DOHH2 (cell line): Measurements from ENCODE around the gene RNASEH2A.

Experiments used
- H3F3A ChIP-seq: fragments of 200-600 bp; sonication (generic), shearing (Covaris generic); 2 replicates; pipeline ENCODE4 v1.6.0; 2016; ENCODE audit warnings: antibody characterized with exemption, mild to moderate bottlenecking; ENCODE audit not compliant: control insufficient read depth, insufficient read depth
- H3K27ac ChIP-seq: fragments of 200-600 bp; sonication (generic); 2 replicates; pipeline ENCODE4 v1.5.1; 2014; ENCODE audit warnings: low read depth, mild to moderate bottlenecking, low read length, moderate library complexity
- H3K27me3 ChIP-seq: fragments of 200-600 bp; sonication (generic); 2 replicates; pipeline ENCODE4 v1.6.1; 2014; ENCODE audit warnings: mild to moderate bottlenecking, low read length, mixed read lengths; ENCODE audit not compliant: control insufficient read depth
- H3K36me3 ChIP-seq: fragments of 200-600 bp; sonication (generic); 2 replicates; pipeline ENCODE4 v1.6.1; 2014; ENCODE audit warnings: mild to moderate bottlenecking, low read length, moderate library complexity, mixed read lengths; ENCODE audit not compliant: control insufficient read depth
- H3K4me1 ChIP-seq: fragments of 200-600 bp; sonication (generic); 2 replicates; pipeline ENCODE4 v1.6.1; 2014; ENCODE audit warnings: mild to moderate bottlenecking, low read length, mixed read lengths; ENCODE audit not compliant: control insufficient read depth
- H3K4me2 ChIP-seq: fragments of 200-600 bp; sonication (generic); 2 replicates; pipeline ENCODE4 v1.6.0; 2014; ENCODE audit warnings: mild to moderate bottlenecking, low read length, moderate library complexity
- H3K4me3 ChIP-seq: fragments of 200-600 bp; sonication (generic); 2 replicates; pipeline ENCODE4 v1.5.1; 2014; ENCODE audit warnings: mild to moderate bottlenecking, low read length, mixed read lengths
- H3K79me2 ChIP-seq: fragments of 200-600 bp; sonication (generic); 2 replicates; pipeline ENCODE4 v1.6.1; 2014; ENCODE audit warnings: mild to moderate bottlenecking, low read length, mixed read lengths; ENCODE audit not compliant: control insufficient read depth
- H3K9me2 ChIP-seq: fragments of 200-600 bp; sonication (generic); replicated peaks from 2 replicates; pipeline ENCODE4 v1.6.1; 2014; ENCODE audit warnings: mild to moderate bottlenecking, low read length, mixed read lengths; ENCODE audit not compliant: control insufficient read depth
- H3K9me3 ChIP-seq: fragments of 200-600 bp; sonication (generic); 2 replicates; pipeline ENCODE4 v1.6.1; 2014; ENCODE audit warnings: antibody characterized with exemption, low read length, mixed read lengths; ENCODE audit not compliant: control insufficient read depth, insufficient read depth
- H4K20me1 ChIP-seq: fragments of 200-600 bp; sonication (generic); 2 replicates; pipeline ENCODE4 v1.6.0; 2014; ENCODE audit warnings: low read depth, mild to moderate bottlenecking, antibody characterized with exemption, low read length, moderate library complexity; ENCODE audit not compliant: control insufficient read depth, insufficient read depth
- CTCF ChIP-seq: fragments of 200-600 bp; sonication (generic); IDR thresholded peaks from one replicate; pipeline ENCODE4 v1.5.1; 2014; ENCODE audit warnings: antibody characterized with exemption, mild to moderate bottlenecking, low read depth, low read length; ENCODE audit not compliant: poor library complexity, severe bottlenecking
- EZH2phosphoT487 ChIP-seq: fragments of 200-600 bp; sonication (generic); IDR thresholded peaks from 2 replicates; pipeline ENCODE4 v1.6.1; 2017; ENCODE audit warnings: borderline replicate concordance, mild to moderate bottlenecking, antibody characterized with exemption, low read length, moderate library complexity, mixed read lengths

The RNASEH2A gene

GRCh38 chr19:12793290-12794195, 12.8 kb upstream of the RNASEH2A start:
- H4K20me1 ChIP-seq, result no peaks in the 10 kb centered on the region
- no peaks in the 10 kb centered on the region for H3K9me2 ChIP-seq
- H3K79me2 ChIP-seq, result peaks cover 29% of the 10 kb centered on the region
- no peaks in the 10 kb centered on the region for H3K9me3 ChIP-seq
- H3K4me2 ChIP-seq, result peak overlapping the region; percentile 93
- TF ChIP-seq EZH2phosphoT487 (no peak), CTCF (no peak)
- peak overlapping the region; percentile 79 for H3K4me3 ChIP-seq
- H3K36me3 ChIP-seq, result peaks cover 6% of the 10 kb centered on the region; the same call in 1 of the 2 replicates
- peaks cover 24% of the 10 kb centered on the region for H3F3A ChIP-seq
- H3K27ac ChIP-seq, result peak overlapping the region; percentile 84
- H3K4me1 ChIP-seq, result peaks cover 41% of the 10 kb centered on the region
- H3K27me3 ChIP-seq, result no peaks in the 10 kb centered on the region

DNA sequence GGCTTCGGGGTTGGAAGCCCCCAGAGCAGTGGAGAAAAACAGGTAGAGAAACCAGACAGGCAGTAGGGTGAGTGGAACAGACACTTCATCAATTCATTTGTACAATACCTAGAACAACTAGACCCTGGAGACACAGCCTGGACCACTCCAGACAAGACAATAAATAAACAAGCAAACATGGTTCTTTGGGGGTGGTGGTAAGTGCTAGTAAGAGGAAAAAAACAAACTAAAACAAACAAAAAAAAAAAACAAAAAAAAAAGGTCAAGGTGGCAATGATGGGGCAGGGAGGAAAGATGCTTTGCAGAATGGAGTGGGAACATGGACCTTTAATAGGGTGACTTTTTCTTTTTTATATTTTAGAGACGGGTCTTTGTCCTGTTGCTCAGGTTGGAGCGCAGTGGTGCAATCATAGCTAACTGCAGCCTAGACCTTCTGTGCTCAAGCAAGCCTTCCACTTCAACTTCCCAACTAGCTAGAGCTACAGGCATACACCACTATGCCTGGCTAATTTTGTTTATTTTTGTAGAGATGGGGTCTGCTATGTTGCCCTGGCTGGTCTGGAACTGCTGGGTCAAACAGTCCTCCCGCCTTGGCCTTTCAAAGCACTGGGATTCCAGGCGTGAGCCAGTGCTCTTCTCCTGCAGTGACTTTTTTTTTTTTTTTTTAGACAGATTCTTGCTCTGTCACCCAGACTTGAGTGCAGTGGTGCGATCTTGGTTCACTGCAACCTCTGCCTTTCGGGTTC, 12.0 kb upstream of the RNASEH2A start:
- Histone ChIP-seq H3K4me2 (peak overlapping the region; percentile 93), H3K79me2 (peaks cover 24% of the 10 kb centered on the region), H3K9me2 (no peaks in the 10 kb centered on the region), H3K4me1 (peaks cover 33% of the 10 kb centered on the region), H3K27me3 (no peaks in the 10 kb centered on the region), H3K9me3 (no peaks in the 10 kb centered on the region), H3F3A (peaks cover 17% of the 10 kb centered on the region), H3K4me3 (peak overlapping the region; percentile 79), H4K20me1 (no peaks in the 10 kb centered on the region), H3K36me3 (peaks cover 7% of the 10 kb centered on the region), H3K27ac (peak overlapping the region; percentile 24; the same call in 1 of the 2 replicates)
- TF ChIP-seq EZH2phosphoT487 (no peak), CTCF (peak; percentile 14)

GRCh38 chr19:12794971-12795381, 11.4 kb upstream of the RNASEH2A start:
- peaks cover 13% of the 10 kb centered on the region for H3K36me3 ChIP-seq
- H3K4me3 ChIP-seq, result no peak overlapping the region
- H3K27me3 ChIP-seq, result no peaks in the 10 kb centered on the region
- H3K9me2 ChIP-seq, result no peaks in the 10 kb centered on the region
- no peak overlapping the region for H3K27ac ChIP-seq
- H3K4me2 ChIP-seq, result no peak overlapping the region
- no peaks in the 10 kb centered on the region for H4K20me1 ChIP-seq
- H3K9me3 ChIP-seq, result no peaks in the 10 kb centered on the region
- TF ChIP-seq CTCF (no peak), EZH2phosphoT487 (no peak)
- peaks cover 17% of the 10 kb centered on the region for H3F3A ChIP-seq
- peaks cover 29% of the 10 kb centered on the region for H3K79me2 ChIP-seq
- H3K4me1 ChIP-seq, result peaks cover 32% of the 10 kb centered on the region
